ENCODE results near the gene SRGAP1.

The SRGAP1 gene

DNA sequence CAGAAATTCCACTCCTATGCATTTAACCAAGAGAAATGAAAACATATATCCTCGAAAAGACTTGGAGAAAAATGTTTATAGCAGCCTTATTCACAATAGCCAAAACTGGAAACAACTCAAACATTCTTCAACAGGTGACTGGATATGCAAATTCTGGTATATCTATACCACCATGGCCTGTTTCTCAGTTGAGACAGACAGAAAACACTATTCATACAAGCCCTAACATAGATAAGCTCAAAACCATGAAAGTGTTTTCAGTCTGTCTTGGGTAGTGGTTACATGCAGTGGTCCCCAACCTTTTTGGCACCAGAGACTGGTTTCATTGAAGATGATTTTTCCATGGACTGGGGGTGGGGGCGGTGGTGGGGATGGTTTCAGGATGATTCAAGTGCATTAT, 83.8 kb downstream of the SRGAP1 start:
- TF ChIP-seq CTCF (conservative IDR thresholded peaks at IDR 0.05) (no peak), ZFX (IDR thresholded peaks at IDR 0.05) (no peak)
- H3K27ac ChIP-seq, result no peak overlapping the region

- TF ChIP-seq ZFX (IDR thresholded peaks at IDR 0.05) (no peak), CTCF (conservative IDR thresholded peaks at IDR 0.05) (no peak)
- H3K27ac ChIP-seq, result no peak overlapping the region
These were observed 84.9 kb downstream of the SRGAP1 start for GRCh38 chr12:63929426-63929825.

DNA sequence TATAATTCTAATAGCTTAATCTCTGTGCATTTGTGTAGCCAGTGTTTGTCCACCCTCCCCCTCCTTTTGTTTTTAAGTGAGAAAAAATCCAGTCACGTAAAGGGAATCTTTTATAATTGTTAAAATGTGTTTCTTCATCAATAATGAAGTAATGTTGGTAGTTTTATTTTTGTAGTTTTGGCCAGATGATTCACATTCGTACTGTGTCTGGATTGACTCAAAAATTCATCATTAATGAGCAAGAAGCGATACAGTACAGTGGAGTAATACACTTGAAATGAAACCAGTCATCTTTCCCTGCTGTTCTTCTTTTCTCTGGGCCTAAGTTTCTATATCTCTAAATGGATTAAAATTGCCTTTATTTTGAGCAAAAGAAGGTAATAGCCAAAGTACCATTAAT, 86.5 kb downstream of the SRGAP1 start:
- no peak for TF ChIP-seq ZFX (IDR thresholded peaks at IDR 0.05)
- TF ChIP-seq CTCF (conservative IDR thresholded peaks at IDR 0.05), result no peak
- no peak overlapping the region for H3K27ac ChIP-seq

GRCh38 chr12:63931703-63932102, 87.2 kb downstream of the SRGAP1 start:
- H3K27ac ChIP-seq, result no peak overlapping the region
- TF ChIP-seq CTCF (conservative IDR thresholded peaks at IDR 0.05) (no peak), ZFX (IDR thresholded peaks at IDR 0.05) (no peak)

DNA sequence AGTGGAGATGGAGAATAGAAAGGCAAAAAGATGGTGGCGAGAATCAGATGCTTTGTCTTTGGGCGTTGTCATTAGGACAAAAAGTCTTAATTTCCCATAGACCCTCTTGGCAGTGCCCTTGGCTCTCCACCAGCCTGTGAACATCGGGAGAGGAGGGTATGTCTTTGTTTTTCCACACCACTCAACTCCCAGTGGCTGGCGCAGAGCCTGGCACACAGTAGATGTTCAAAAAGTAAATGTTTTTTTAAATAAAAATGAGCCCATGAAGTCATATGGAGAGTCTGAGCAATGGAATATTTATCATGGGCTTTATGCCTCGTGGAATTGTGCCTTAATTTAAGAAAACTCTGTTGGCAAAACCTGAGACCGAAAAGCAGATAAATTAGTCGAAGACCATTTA, 90.4 kb downstream of the SRGAP1 start:
- H3K27ac ChIP-seq, result no peak overlapping the region
- TF ChIP-seq CTCF (conservative IDR thresholded peaks at IDR 0.05) (no peak), ZFX (IDR thresholded peaks at IDR 0.05) (no peak)

- TF ChIP-seq ZFX (IDR thresholded peaks at IDR 0.05), result no peak
- no peak for TF ChIP-seq CTCF (conservative IDR thresholded peaks at IDR 0.05)
- H3K27ac ChIP-seq, result no peak overlapping the region
These were observed 90.9 kb downstream of the SRGAP1 start for GRCh38 chr12:63935361-63935760.

GRCh38 chr12:63937378-63938316, 93.1 kb downstream of the SRGAP1 start:
- H3K27ac ChIP-seq, result no peak overlapping the region

More at GRCh38 chr12:63937378-63938316, 93.1 kb downstream of the SRGAP1 start:
- TF ChIP-seq CTCF (conservative IDR thresholded peaks at IDR 0.05) (no peak), ZFX (IDR thresholded peaks at IDR 0.05) (no peak)

All from C4-2B (cell line).